GM18511 (cell line): ENCODE data around the gene GALK2.

Experiments
- ATAC-seq: cut with Tn5 transposase; IDR thresholded peaks from one replicate; pipeline ENCODE4 v1.9.1; 2021; ENCODE audit warnings: mild to moderate bottlenecking, moderate library complexity; ENCODE audit not compliant: unreplicated experiment

The GALK2 gene

GRCh38 chr15:49169880-49170597 lies at the start of gene GALK2:
TSS of gene GALK2 (plus strand) at chr15:49170247. CDS start at chr15:49170323, 76 bp downstream.
- ATAC-seq: peak; percentile 94

- ATAC-seq: no peak
Observed at GRCh38 chr15:49120832-49121231, 49.2 kb upstream of the GALK2 start.

GRCh38 chr15:49121901-49122300 lies 48.1 kb upstream of the GALK2 start:
- no peak for ATAC-seq

- no peak for ATAC-seq
Observed at GRCh38 chr15:49122541-49123062, 47.4 kb upstream of the GALK2 start.

- no peak for ATAC-seq
Observed at GRCh38 chr15:49124371-49124770, 45.7 kb upstream of the GALK2 start.

GRCh38 chr15:49131403-49131802 lies 38.6 kb upstream of the GALK2 start:
- ATAC-seq: no peak

- peak; percentile 45 for ATAC-seq
Observed at GRCh38 chr15:49134683-49135341, 35.2 kb upstream of the GALK2 start.

- peak; percentile 57 for ATAC-seq
Observed at GRCh38 chr15:49135342-49135857, 34.6 kb upstream of the GALK2 start.

- ATAC-seq: no peak
Observed at GRCh38 chr15:49135911-49136310, 34.1 kb upstream of the GALK2 start.

- ATAC-seq: no peak
Observed at GRCh38 chr15:49137861-49138260, 32.2 kb upstream of the GALK2 start.

- ATAC-seq: no peak
Observed at GRCh38 chr15:49145651-49146609, 24.1 kb upstream of the GALK2 start.

GRCh38 chr15:49148298-49148697 lies 21.7 kb upstream of the GALK2 start:
- ATAC-seq: no peak

GRCh38 chr15:49148727-49149126 lies 21.3 kb upstream of the GALK2 start:
- ATAC-seq: no peak

- no peak for ATAC-seq
Observed at GRCh38 chr15:49151831-49152230, 18.2 kb upstream of the GALK2 start.

GRCh38 chr15:49152552-49153312 lies 17.3 kb upstream of the GALK2 start:
- ATAC-seq: no peak

- no peak for ATAC-seq
Observed at GRCh38 chr15:49154359-49154758, 15.7 kb upstream of the GALK2 start.

- peak; percentile 6 for ATAC-seq
Observed at GRCh38 chr15:49154799-49155109, 15.3 kb upstream of the GALK2 start.

- peak; percentile 93 for ATAC-seq
Observed at GRCh38 chr15:49155110-49155833, 14.8 kb upstream of the GALK2 start, which contains the start of gene COPS2. TSS of gene COPS2 (minus strand) at chr15:49155599. CDS start at chr15:49155578, 21 bp downstream.

- ATAC-seq: peak; percentile 34
Observed at GRCh38 chr15:49155834-49156627, 14.0 kb upstream of the GALK2 start.
